ENCODE measurements around the gene ACTR6. TPM values are rescaled to one million over a fixed set of nuclear protein-coding genes. Genes with fewer than 3 reads are reported as not detected.
A peak's percentile ranks its signal among the peaks of the same experiment; 100 is the strongest.
"Not testable (repeated sequence)": the region's sequence is repeated elsewhere in the genome, so short reads cannot be mapped to it uniquely, and the experiment has no call there.

The ACTR6 gene
- total RNA-seq, 1 donor from 2014 or later = 13.7 TPM

DNA sequence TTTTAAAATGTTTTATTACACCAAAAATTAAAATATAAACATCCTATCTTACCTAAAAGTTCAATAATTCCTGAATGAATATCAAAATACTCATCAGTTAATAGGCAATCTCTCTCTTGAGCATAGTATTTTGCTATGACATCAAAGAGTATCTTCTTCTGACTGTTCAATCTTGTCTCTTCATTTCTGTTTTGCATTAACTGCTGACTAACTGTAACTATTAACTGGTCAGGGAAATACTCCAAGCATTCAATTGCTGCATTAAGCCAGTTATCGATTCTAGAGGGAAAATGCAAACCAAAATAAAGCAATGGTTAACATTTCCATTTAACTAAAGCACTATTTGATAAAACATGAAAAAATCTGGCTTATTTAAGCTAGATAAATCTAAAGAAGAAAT is 52.8 kb downstream of the ACTR6 start:
- FAIRE-seq = no peak
- Histone ChIP-seq H3K4me3 (ENCODE audit: low read depth, low read length) (no peak overlapping the region), H3K27me3 (ENCODE audit: control insufficient read depth, insufficient read depth, low read length) (no peaks in the 10 kb centered on the region), H3K36me3 (ENCODE audit: control insufficient read depth, insufficient read depth, low read length) (no peaks in the 10 kb centered on the region)
- DNase-seq (ENCODE audit: low read depth) = no peak
- TF ChIP-seq, protein P1, sequence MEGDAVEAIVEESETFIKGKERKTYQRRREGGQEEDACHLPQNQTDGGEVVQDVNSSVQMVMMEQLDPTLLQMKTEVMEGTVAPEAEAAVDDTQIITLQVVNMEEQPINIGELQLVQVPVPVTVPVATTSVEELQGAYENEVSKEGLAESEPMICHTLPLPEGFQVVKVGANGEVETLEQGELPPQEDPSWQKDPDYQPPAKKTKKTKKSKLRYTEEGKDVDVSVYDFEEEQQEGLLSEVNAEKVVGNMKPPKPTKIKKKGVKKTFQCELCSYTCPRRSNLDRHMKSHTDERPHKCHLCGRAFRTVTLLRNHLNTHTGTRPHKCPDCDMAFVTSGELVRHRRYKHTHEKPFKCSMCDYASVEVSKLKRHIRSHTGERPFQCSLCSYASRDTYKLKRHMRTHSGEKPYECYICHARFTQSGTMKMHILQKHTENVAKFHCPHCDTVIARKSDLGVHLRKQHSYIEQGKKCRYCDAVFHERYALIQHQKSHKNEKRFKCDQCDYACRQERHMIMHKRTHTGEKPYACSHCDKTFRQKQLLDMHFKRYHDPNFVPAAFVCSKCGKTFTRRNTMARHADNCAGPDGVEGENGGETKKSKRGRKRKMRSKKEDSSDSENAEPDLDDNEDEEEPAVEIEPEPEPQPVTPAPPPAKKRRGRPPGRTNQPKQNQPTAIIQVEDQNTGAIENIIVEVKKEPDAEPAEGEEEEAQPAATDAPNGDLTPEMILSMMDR (IDR thresholded peaks at IDR 0.05; ENCODE audit: insufficient read depth, low read length, severe bottlenecking) = no peak

- no peaks in the 10 kb centered on the region for H3K36me3 ChIP-seq (ENCODE audit: control insufficient read depth, insufficient read depth, low read length)
- no peaks in the 10 kb centered on the region for H3K27me3 ChIP-seq (ENCODE audit: control insufficient read depth, insufficient read depth, low read length)
- no peak for FAIRE-seq
- no peak overlapping the region for H3K4me3 ChIP-seq (ENCODE audit: low read depth, low read length)
- TF ChIP-seq, protein P1 (IDR thresholded peaks at IDR 0.05; ENCODE audit: insufficient read depth, low read length, severe bottlenecking) = no peak
- DNase-seq (ENCODE audit: low read depth) = peak; percentile 66
These were observed 54.3 kb downstream of the ACTR6 start for GRCh38 chr12:100254876-100255275.

GRCh38 chr12:100258127-100258526 is 57.5 kb downstream of the ACTR6 start:
- no peaks in the 10 kb centered on the region for H3K36me3 ChIP-seq (ENCODE audit: control insufficient read depth, insufficient read depth, low read length)

DNA sequence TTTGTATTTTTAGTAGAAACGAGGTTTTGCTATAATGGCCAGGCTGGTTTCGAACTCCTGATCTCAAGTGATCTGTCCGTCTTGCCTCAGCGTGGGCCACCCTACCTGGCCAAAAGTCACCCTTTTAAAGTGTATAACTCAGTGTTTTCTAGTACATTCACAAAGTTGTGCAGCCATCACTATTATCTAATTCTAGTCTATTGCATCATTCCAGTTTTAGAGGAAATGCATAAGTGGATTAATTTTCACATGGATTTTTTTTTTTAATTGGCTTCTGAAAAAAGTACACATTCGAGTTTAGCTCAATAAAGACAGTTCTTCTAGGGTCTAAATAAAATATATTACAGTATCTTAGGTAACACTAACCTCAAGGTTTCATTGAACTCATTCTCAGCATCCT is 62.5 kb downstream of the ACTR6 start:
- Histone ChIP-seq H3K4me3 (ENCODE audit: low read depth, low read length) (no peak overlapping the region), H3K27me3 (ENCODE audit: control insufficient read depth, insufficient read depth, low read length) (no peaks in the 10 kb centered on the region), H3K36me3 (ENCODE audit: control insufficient read depth, insufficient read depth, low read length) (no peaks in the 10 kb centered on the region)
- DNase-seq (ENCODE audit: low read depth) (no peak), FAIRE-seq (no peak)
- TF ChIP-seq, protein P1 (IDR thresholded peaks at IDR 0.05; ENCODE audit: insufficient read depth, low read length, severe bottlenecking) = no peak

More at GRCh38 chr12:100258127-100258526, 57.5 kb downstream of the ACTR6 start:
- no peak for DNase-seq (ENCODE audit: low read depth)
- TF ChIP-seq, protein P1 (IDR thresholded peaks at IDR 0.05; ENCODE audit: insufficient read depth, low read length, severe bottlenecking) = no peak
- Histone ChIP-seq H3K4me3 (ENCODE audit: low read depth, low read length) (no peak overlapping the region), H3K27me3 (ENCODE audit: control insufficient read depth, insufficient read depth, low read length) (no peaks in the 10 kb centered on the region)
- no peak for FAIRE-seq

GRCh38 chr12:100265107-100265506 is 64.5 kb downstream of the ACTR6 start:
- not testable (repeated sequence) for FAIRE-seq; DNase-seq (ENCODE audit: low read depth); H3K4me3 ChIP-seq (ENCODE audit: low read depth, low read length); H3K27me3 ChIP-seq (ENCODE audit: control insufficient read depth, insufficient read depth, low read length); H3K36me3 ChIP-seq (ENCODE audit: control insufficient read depth, insufficient read depth, low read length)

GRCh38 chr12:100265732-100266584 is 65.3 kb downstream of the ACTR6 start:
- FAIRE-seq (no peak), DNase-seq (ENCODE audit: low read depth) (no peak)
- Histone ChIP-seq H3K27me3 (ENCODE audit: control insufficient read depth, insufficient read depth, low read length) (no peaks in the 10 kb centered on the region), H3K36me3 (ENCODE audit: control insufficient read depth, insufficient read depth, low read length) (no peaks in the 10 kb centered on the region), H3K4me3 (ENCODE audit: low read depth, low read length) (peak overlapping the region; percentile 75)
- TF ChIP-seq, protein P1 (IDR thresholded peaks at IDR 0.05; ENCODE audit: insufficient read depth, low read length, severe bottlenecking) = no peak
